Neural progenitor cell (in vitro differentiated cells): Measurements from ENCODE around the gene CNTNAP2. TPM values are rescaled to one million over a fixed set of nuclear protein-coding genes. Genes with fewer than 3 reads are reported as not detected.

Experiments
- DNase-seq: peaks from one replicate; pipeline ENCODE4 v3.0.0-alpha.2; 2016; ENCODE audit warnings: low spot score
- H2AFZ ChIP-seq: fragments of 200-600 bp; sonication (generic); replicated peaks from 2 replicates; pipeline ENCODE4 v1.6.1; 2016; ENCODE audit warnings: antibody characterized with exemption
- H3F3A ChIP-seq: fragments of 200-600 bp; sonication (generic); 2 replicates; pipeline ENCODE4 v1.6.1; 2016; ENCODE audit warnings: antibody characterized with exemption, low read depth
- H3K27ac ChIP-seq: fragments of 200-600 bp; sonication (generic); 2 replicates; pipeline ENCODE4 v1.5.1; 2016; ENCODE audit warnings: mild to moderate bottlenecking
- H3K27me3 ChIP-seq: fragments of 200-600 bp; sonication (generic); 2 replicates; pipeline ENCODE4 v1.6.1; 2016; ENCODE audit warnings: mild to moderate bottlenecking, moderate library complexity
- H3K36me3 ChIP-seq: fragments of 200-600 bp; sonication (generic); 2 replicates; pipeline ENCODE4 v1.5.1; 2016
- H3K4me1 ChIP-seq: fragments of 200-600 bp; sonication (generic); 2 replicates; pipeline ENCODE4 v1.6.1; 2016; ENCODE audit warnings: mixed run types
- H3K4me2 ChIP-seq: fragments of 200-600 bp; sonication (generic); 2 replicates; pipeline ENCODE4 v1.6.1; 2016
- H3K4me3 ChIP-seq: fragments of 200-600 bp; sonication (generic); 2 replicates; pipeline ENCODE4 v1.5.1; 2016
- H3K79me2 ChIP-seq: fragments of 200-600 bp; sonication (generic); 2 replicates; pipeline ENCODE4 v1.6.1; 2016; ENCODE audit warnings: low read depth
- H3K9ac ChIP-seq: fragments of 200-600 bp; sonication (generic); 2 replicates; pipeline ENCODE4 v1.6.1; 2016
- H3K9me3 ChIP-seq: fragments of 200-600 bp; sonication (generic); 2 replicates; pipeline ENCODE4 v1.5.1; 2016; ENCODE audit warnings: low read depth
- H4K20me1 ChIP-seq: fragments of 200-600 bp; sonication (generic); 2 replicates; pipeline ENCODE4 v1.6.1; 2016; ENCODE audit warnings: low read depth
- H3K27ac Mint-ChIP-seq: 3 replicates; pipeline ENCODE4 v1.8.0; 2021; ENCODE audit warnings: mixed read lengths
- H3K27me3 Mint-ChIP-seq: 2 replicates; pipeline ENCODE4 v1.8.0; 2022; ENCODE audit warnings: low read depth, mild to moderate bottlenecking, inconsistent platforms, moderate library complexity, mixed read lengths; ENCODE audit not compliant: insufficient read depth
- H3K36me3 Mint-ChIP-seq: 3 replicates; pipeline ENCODE4 v1.8.0; 2021; ENCODE audit warnings: mixed read lengths
- H3K4me1 Mint-ChIP-seq: 3 replicates; pipeline ENCODE4 v1.8.0; 2021; ENCODE audit warnings: mixed read lengths
- H3K4me3 Mint-ChIP-seq: 3 replicates; pipeline ENCODE4 v1.8.0; 2021; ENCODE audit warnings: mild to moderate bottlenecking, moderate library complexity, mixed read lengths
- H3K9me3 Mint-ChIP-seq: 3 replicates; pipeline ENCODE4 v1.8.0; 2020; ENCODE audit warnings: mixed read lengths
- EZH2 ChIP-seq: fragments of 200-600 bp; sonication (generic); IDR thresholded peaks from 2 replicates; pipeline ENCODE4 v1.6.1; 2017; ENCODE audit warnings: antibody characterized with exemption, mild to moderate bottlenecking, moderate library complexity
- EZH2phosphoT487 ChIP-seq: fragments of 200-600 bp; sonication (generic); IDR thresholded peaks from 2 replicates; pipeline ENCODE4 v1.6.1; 2017; ENCODE audit warnings: antibody characterized with exemption
- total RNA-seq: library from RNA; depleted of rRNA; stranded (reverse); fragments of >200 nt; gene quantifications from 2 replicates; pipeline ENCODE4 v1.2.3, GENCODE V29; 2015; ENCODE audit warnings: low replicate concordance
- TF ChIP-seq, protein P1 (sequence below): fragments of 200-600 bp; sonication (generic); IDR thresholded peaks from 2 replicates; pipeline ENCODE4 v1.5.1; 2017; ENCODE audit warnings: antibody characterized with exemption, mild to moderate bottlenecking

CNTNAP2 gene
- total RNA-seq, 1 donor from 2014 or later, result 126 TPM

DNA sequence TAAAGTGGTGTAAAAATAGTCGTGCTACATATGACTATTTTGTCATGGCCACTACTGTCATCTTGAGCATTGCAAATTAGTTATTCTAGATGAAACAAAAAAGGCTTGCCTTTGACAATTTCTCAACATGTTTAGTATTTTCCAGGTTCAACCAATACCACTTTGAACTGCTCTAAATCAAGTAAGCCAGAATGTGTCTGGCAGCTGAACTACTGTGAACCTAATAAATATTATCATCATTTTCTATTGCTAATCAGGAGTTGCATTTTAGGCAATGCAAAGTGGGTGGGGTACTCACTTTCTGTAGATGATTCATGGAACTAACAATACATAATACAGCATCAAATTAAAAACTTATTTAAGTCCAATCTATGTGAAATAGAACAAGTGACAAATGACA lies 877.2 kb downstream of the CNTNAP2 start:
- Mint-ChIP-seq H3K27me3 (no peaks in the 10 kb centered on the region), H3K4me3 (no peak overlapping the region), H3K9me3 (no peaks in the 10 kb centered on the region), H3K4me1 (no peaks in the 10 kb centered on the region), H3K27ac (no peak overlapping the region), H3K36me3 (no peaks in the 10 kb centered on the region)
- H2AFZ ChIP-seq, result no peak overlapping the region
- no peaks in the 10 kb centered on the region for H3F3A ChIP-seq
- H3K4me1 ChIP-seq, result no peaks in the 10 kb centered on the region
- H3K4me3 ChIP-seq, result no peak overlapping the region
- no peaks in the 10 kb centered on the region for H4K20me1 ChIP-seq
- no peaks in the 10 kb centered on the region for H3K36me3 ChIP-seq
- TF ChIP-seq EZH2 (no peak), EZH2phosphoT487 (no peak)
- TF ChIP-seq, protein P1, sequence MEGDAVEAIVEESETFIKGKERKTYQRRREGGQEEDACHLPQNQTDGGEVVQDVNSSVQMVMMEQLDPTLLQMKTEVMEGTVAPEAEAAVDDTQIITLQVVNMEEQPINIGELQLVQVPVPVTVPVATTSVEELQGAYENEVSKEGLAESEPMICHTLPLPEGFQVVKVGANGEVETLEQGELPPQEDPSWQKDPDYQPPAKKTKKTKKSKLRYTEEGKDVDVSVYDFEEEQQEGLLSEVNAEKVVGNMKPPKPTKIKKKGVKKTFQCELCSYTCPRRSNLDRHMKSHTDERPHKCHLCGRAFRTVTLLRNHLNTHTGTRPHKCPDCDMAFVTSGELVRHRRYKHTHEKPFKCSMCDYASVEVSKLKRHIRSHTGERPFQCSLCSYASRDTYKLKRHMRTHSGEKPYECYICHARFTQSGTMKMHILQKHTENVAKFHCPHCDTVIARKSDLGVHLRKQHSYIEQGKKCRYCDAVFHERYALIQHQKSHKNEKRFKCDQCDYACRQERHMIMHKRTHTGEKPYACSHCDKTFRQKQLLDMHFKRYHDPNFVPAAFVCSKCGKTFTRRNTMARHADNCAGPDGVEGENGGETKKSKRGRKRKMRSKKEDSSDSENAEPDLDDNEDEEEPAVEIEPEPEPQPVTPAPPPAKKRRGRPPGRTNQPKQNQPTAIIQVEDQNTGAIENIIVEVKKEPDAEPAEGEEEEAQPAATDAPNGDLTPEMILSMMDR, result no peak
- no peak for DNase-seq
- no peaks in the 10 kb centered on the region for H3K79me2 ChIP-seq
- H3K4me2 ChIP-seq, result no peak overlapping the region
- no peaks in the 10 kb centered on the region for H3K9me3 ChIP-seq
- H3K27me3 ChIP-seq, result no peaks in the 10 kb centered on the region
- no peak overlapping the region for H3K27ac ChIP-seq
- H3K9ac ChIP-seq, result no peak overlapping the region

DNA sequence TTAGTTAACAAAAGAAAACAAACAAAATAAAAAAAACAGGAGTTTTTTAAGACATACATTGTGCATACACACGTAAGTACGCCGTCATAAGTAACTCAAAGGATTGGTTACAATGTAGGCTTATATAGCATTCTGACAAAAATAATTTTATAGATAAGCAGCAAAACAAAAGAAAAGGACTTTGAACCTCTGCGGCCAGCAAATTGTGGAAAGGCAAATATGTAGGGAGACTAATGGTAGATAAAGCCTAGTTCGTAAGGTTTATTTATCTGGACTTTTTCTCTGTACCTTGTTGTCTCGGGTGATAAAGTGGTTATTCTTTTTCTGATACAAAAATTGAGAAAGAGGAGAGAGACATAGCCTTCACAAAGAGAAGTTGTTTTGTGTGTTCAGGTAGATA lies 891.9 kb downstream of the CNTNAP2 start:
- TF ChIP-seq EZH2phosphoT487 (no peak), EZH2 (no peak)
- TF ChIP-seq, protein P1, result no peak
- H3K36me3 ChIP-seq, result no peaks in the 10 kb centered on the region
- H3F3A ChIP-seq, result no peaks in the 10 kb centered on the region
- Mint-ChIP-seq H3K4me1 (no peaks in the 10 kb centered on the region), H3K36me3 (no peaks in the 10 kb centered on the region), H3K4me3 (no peak overlapping the region), H3K27me3 (no peaks in the 10 kb centered on the region), H3K27ac (no peak overlapping the region), H3K9me3 (no peaks in the 10 kb centered on the region)
- no peak overlapping the region for H3K4me3 ChIP-seq
- H3K79me2 ChIP-seq, result no peaks in the 10 kb centered on the region
- no peaks in the 10 kb centered on the region for H4K20me1 ChIP-seq
- H3K9ac ChIP-seq, result no peak overlapping the region
- no peak overlapping the region for H2AFZ ChIP-seq
- H3K4me2 ChIP-seq, result no peak overlapping the region
- H3K27ac ChIP-seq, result no peak overlapping the region
- no peaks in the 10 kb centered on the region for H3K4me1 ChIP-seq
- no peaks in the 10 kb centered on the region for H3K9me3 ChIP-seq
- H3K27me3 ChIP-seq, result no peaks in the 10 kb centered on the region
- DNase-seq, result no peak

DNA sequence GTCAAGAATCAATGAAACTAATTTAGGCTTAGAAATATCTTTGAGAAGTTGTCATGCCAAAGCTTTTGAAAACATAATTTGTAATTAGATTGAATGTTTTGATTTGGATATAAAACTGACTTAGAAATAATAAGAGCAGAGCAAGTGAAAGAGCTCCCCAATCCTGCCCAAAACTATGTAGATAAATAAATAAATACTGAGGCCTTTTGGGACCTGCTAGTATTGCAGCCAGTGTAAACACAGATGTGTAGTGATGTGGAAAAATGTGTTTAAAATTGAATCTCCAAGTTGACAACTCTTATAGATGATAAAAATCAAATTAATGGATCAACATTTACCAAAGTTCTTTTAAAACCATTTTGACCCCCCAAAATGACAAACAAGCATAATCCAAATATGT lies 896.1 kb downstream of the CNTNAP2 start:
- no peak overlapping the region for H3K27ac Mint-ChIP-seq
- TF ChIP-seq EZH2phosphoT487, result no peak
- no peak for TF ChIP-seq EZH2
- TF ChIP-seq, protein P1, result no peak
- H3K9me3 ChIP-seq, result no peaks in the 10 kb centered on the region
- no peaks in the 10 kb centered on the region for H3K9me3 Mint-ChIP-seq
- H3K36me3 ChIP-seq, result no peaks in the 10 kb centered on the region
- no peak overlapping the region for H2AFZ ChIP-seq
- H3K4me3 ChIP-seq, result no peak overlapping the region
- H3K36me3 Mint-ChIP-seq, result no peaks in the 10 kb centered on the region
- no peak for DNase-seq
- peaks cover 8% of the 10 kb centered on the region for H3K4me1 ChIP-seq
- H3K27me3 ChIP-seq, result no peaks in the 10 kb centered on the region
- H3K9ac ChIP-seq, result no peak overlapping the region
- no peaks in the 10 kb centered on the region for H3K79me2 ChIP-seq
- H3K4me3 Mint-ChIP-seq, result no peak overlapping the region
- H3F3A ChIP-seq, result no peaks in the 10 kb centered on the region
- H3K4me1 Mint-ChIP-seq, result peaks cover 3% of the 10 kb centered on the region
- no peak overlapping the region for H3K4me2 ChIP-seq
- no peaks in the 10 kb centered on the region for H3K27me3 Mint-ChIP-seq
- H3K27ac ChIP-seq, result no peak overlapping the region
- no peaks in the 10 kb centered on the region for H4K20me1 ChIP-seq
